K562 (cell line): ENCODE measurements around the gene PCK2. TPM values are rescaled to one million over a fixed set of nuclear protein-coding genes. Genes with fewer than 3 reads are reported as not detected.

Experiments used
- AFF4 ChIP-seq: sonication (generic); formaldehyde crosslinking; IDR thresholded peaks from 2 replicates; pipeline ENCODE4 v1.8.0; 2023; ENCODE audit warnings: mild to moderate bottlenecking, missing genetic modification reagents
- BRD4 ChIP-seq: fragments of 200-600 bp; sonication (generic); IDR thresholded peaks from 2 replicates; pipeline ENCODE4 v1.6.1; 2017; ENCODE audit warnings: inconsistent platforms
- ELF2 ChIP-seq: fragments of 250-450 bp; sonication (Bioruptor Pico); IDR thresholded peaks from 2 replicates; pipeline ENCODE4 v1.5.0; 2021; ENCODE audit warnings: mild to moderate bottlenecking
- FOS ChIP-seq: IDR thresholded peaks from 3 replicates; pipeline ENCODE4 v1.6.1; 2011; ENCODE audit not compliant: insufficient read length; ENCODE audit errors: extremely low read depth
- FOXP1 ChIP-seq: sonication (generic); formaldehyde crosslinking; IDR thresholded peaks from 2 replicates; pipeline ENCODE4 v1.8.0; 2022; ENCODE audit warnings: mild to moderate bottlenecking, missing genetic modification reagents
- HDAC2 ChIP-seq: fragments of 450-650 bp; IDR thresholded peaks from 2 replicates; pipeline ENCODE4 v1.6.1; 2016; ENCODE audit warnings: mild to moderate bottlenecking
- HMBOX1 ChIP-seq: sonication (generic); IDR thresholded peaks from 2 replicates; pipeline ENCODE4 v1.6.1; 2016
- HMG20B ChIP-seq: fragments of 250-450 bp; sonication (Bioruptor Pico); IDR thresholded peaks from 2 replicates; pipeline ENCODE4 v1.5.0; 2021; ENCODE audit warnings: mild to moderate bottlenecking
- LCOR ChIP-seq: sonication (generic); formaldehyde crosslinking; IDR thresholded peaks from 2 replicates; pipeline ENCODE4 v1.8.0; 2022; ENCODE audit warnings: mild to moderate bottlenecking, missing genetic modification reagents
- MTA1 ChIP-seq: fragments of 450-650 bp; IDR thresholded peaks from 2 replicates; pipeline ENCODE4 v1.6.1; 2017; ENCODE audit warnings: borderline replicate concordance
- MXI1 ChIP-seq: IDR thresholded peaks from 2 replicates; pipeline ENCODE4 v1.6.1; 2011; ENCODE audit warnings: low read depth, mild to moderate bottlenecking, improper control_type of control experiment, low read length
- MYC ChIP-seq, 2 experiments: fragments of 250-450 bp in 1 of 2; sonication (Bioruptor Pico) in 1 of 2; IDR thresholded peaks; 2 replicates each; pipeline versions ENCODE4 v1.5.1 to v1.6.1; 2012 to 2021; ENCODE audit warnings: low read depth in 2 of 2, borderline replicate concordance in 1 of 2, improper control_type of control experiment in 1 of 2, low read length in 1 of 2, mild to moderate bottlenecking in 1 of 2, moderate library complexity in 1 of 2
- NCOA1 ChIP-seq: fragments of 450-650 bp; IDR thresholded peaks from 2 replicates; pipeline ENCODE4 v1.6.1; 2016; ENCODE audit warnings: low read depth
- NCOR1 ChIP-seq: fragments of 450-650 bp; IDR thresholded peaks from 2 replicates; pipeline ENCODE4 v1.6.1; 2016; ENCODE audit warnings: mild to moderate bottlenecking, moderate library complexity
- PHB2 ChIP-seq: fragments of 450-650 bp; IDR thresholded peaks from 2 replicates; pipeline ENCODE4 v1.6.1; 2017; ENCODE audit warnings: low read depth
- RBM39 ChIP-seq: fragments of 200-400 bp; formaldehyde crosslinking; optimal IDR thresholded peaks from 2 replicates; pipeline ENCODE3; 2018; ENCODE audit warnings: low read depth, low read length
- SAFB2 ChIP-seq: fragments of 200-400 bp; formaldehyde crosslinking; IDR thresholded peaks from 2 replicates; pipeline ENCODE4 v1.6.1; 2018; ENCODE audit warnings: borderline replicate concordance, low read length, low read depth, moderate library complexity; ENCODE audit not compliant: severe bottlenecking
- SIRT6 ChIP-seq: IDR thresholded peaks from one replicate; pipeline ENCODE4 v1.6.1; 2012; ENCODE audit warnings: low read depth, mild to moderate bottlenecking, control low read depth, inconsistent platforms, low read length, moderate library complexity
- ZNF23 ChIP-seq: fragments of 250-450 bp; sonication (Bioruptor Pico); IDR thresholded peaks from 2 replicates; pipeline ENCODE4 v1.4.0; 2020; ENCODE audit warnings: mild to moderate bottlenecking
- ZNF324 ChIP-seq: fragments of 250-450 bp; sonication (Bioruptor Pico); IDR thresholded peaks from 2 replicates; pipeline ENCODE4 v1.4.0; 2020; ENCODE audit warnings: mild to moderate bottlenecking
- ZNF75A ChIP-seq: fragments of 450-650 bp; formaldehyde crosslinking; IDR thresholded peaks from 2 replicates; pipeline ENCODE4 v1.4.0; 2020; ENCODE audit warnings: mild to moderate bottlenecking
- polyA plus RNA-seq, 8 experiments: library from polyadenylated mRNA; depleted of rRNA in 4 of 8; stranded (reverse) in 5 of 8; unstranded in 3 of 8; fragments of >200 nt; fragmentation: Nextera tagmentation in 2 of 8; fragmentation: Illumina TruSeq in 1 of 8; extraction: Ambion mirVana in 2 of 8; extraction: Trizol in 1 of 8; gene quantifications; 2 replicates each; pipeline versions ENCODE4 v1.2.1 to v1.2.3, GENCODE V29; 2011 to 2014; ENCODE audit warnings: inconsistent platforms in 1 of 8, missing spikeins in 1 of 8
- total RNA-seq, 7 experiments: library from RNA; depleted of rRNA in 6 of 7; stranded (reverse); fragments of >200 nt in 6 of 7; fragmentation: Illumina TruSeq in 2 of 7; extraction: Trizol in 2 of 7; gene quantifications; 2 replicates each; pipeline versions ENCODE4 v1.2.1 to v1.2.3, GENCODE V29; 2011 to 2021; ENCODE audit warnings: low replicate concordance in 1 of 7
- TF ChIP-seq, protein P1 (sequence below): fragments of 450-650 bp; formaldehyde crosslinking; IDR thresholded peaks from 2 replicates; pipeline ENCODE4 v1.4.0; 2020; ENCODE audit warnings: mild to moderate bottlenecking, moderate library complexity

Gene PCK2
- total and polyA plus RNA-seq, 9 of the 15 experiments (the other 6 are each of a cell fraction or from before 2014, with no cell fraction given): 3.3 to 60.9 (median 30.4) TPM

DNA sequence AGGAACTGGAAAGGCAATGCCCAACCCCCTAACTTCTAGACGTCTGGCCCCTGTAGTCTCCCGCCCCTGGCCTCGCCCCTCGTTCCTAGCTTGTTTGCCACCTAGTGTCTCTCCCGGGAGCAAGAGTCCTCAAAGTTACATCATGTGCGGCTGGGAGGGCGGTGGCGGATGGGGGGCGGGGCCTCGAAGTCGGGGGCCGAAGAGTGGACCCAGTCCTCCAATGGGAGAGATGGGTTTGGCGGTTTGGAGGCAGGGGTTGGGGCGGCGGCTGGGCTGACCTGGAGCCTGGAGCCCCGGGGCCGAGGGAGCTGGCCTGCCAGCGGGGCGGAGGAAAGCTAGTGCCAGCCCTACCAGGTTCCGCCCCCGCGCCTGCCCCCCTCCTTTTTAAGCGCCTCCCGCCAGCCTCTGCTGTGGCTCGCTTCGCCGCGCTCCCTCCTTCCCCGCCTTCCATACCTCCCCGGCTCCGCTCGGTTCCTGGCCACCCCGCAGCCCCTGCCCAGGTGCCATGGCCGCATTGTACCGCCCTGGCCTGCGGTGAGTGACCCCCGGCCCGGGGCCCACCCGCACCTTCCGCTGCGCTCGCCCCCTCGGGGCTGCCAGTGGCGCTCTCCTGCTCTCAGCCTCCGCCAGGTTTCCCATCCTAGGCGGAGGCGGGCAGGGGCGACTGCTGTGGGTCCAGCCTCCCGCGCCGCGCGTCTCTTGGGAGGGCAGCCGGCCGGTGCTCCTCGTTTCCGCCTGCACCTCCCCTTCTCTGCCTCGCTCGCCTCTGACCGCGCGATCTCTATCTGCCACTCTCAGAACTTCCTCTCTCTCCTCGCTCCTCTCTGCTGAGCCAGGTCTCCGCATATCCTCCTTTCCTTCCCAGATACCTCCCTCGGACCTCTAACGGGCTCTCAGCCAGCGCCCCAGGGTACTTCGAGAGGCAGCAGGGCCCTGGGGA lies at the start of gene PCK2 (continued):
- TF ChIP-seq NCOA1: no peak
- no peak for TF ChIP-seq PHB2
- peak; percentile 82; the same call in 1 of the 2 replicates for TF ChIP-seq LCOR
- TF ChIP-seq HMG20B (CRISPR knock-in tag): peak; percentile 18; the same call in 1 of the 2 replicates
- TF ChIP-seq MTA1: no peak
- TF ChIP-seq HMBOX1: no peak
- no peak for TF ChIP-seq FOS
- TF ChIP-seq HDAC2: no peak
- 0 out of 2 replicates have a peak, but pooled peaks have one; percentile 4 for TF ChIP-seq NCOR1
- peak; percentile 88 for TF ChIP-seq MYC (IDR thresholded peaks at IDR 0.05; ENCODE audit: low read depth, low read length)
- TF ChIP-seq MYC (CRISPR knock-in tag; IDR thresholded peaks at IDR 0.05; ENCODE audit: borderline replicate concordance, low read depth): peak; percentile 77; the same call in 1 of the 2 replicates
- no peak for TF ChIP-seq FOXP1 (CRISPR knock-in tag)
- no peak for TF ChIP-seq SAFB2
- no peak; the same call in 1 of the 2 replicates for TF ChIP-seq ELF2 (CRISPR knock-in tag)
- TF ChIP-seq ZNF324 (CRISPR knock-in tag): no peak
- TF ChIP-seq, protein P1, sequence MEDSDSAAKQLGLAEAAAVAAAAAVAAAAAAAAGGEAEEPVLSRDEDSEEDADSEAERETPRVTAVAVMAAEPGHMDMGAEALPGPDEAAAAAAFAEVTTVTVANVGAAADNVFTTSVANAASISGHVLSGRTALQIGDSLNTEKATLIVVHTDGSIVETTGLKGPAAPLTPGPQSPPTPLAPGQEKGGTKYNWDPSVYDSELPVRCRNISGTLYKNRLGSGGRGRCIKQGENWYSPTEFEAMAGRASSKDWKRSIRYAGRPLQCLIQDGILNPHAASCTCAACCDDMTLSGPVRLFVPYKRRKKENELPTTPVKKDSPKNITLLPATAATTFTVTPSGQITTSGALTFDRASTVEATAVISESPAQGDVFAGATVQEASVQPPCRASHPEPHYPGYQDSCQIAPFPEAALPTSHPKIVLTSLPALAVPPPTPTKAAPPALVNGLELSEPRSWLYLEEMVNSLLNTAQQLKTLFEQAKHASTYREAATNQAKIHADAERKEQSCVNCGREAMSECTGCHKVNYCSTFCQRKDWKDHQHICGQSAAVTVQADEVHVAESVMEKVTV (CRISPR knock-in tag): no peak
- 0 out of 2 replicates have a peak, but pooled peaks have one; percentile 29 for TF ChIP-seq BRD4
- TF ChIP-seq ZNF23 (CRISPR knock-in tag): no peak
- TF ChIP-seq AFF4 (CRISPR knock-in tag): peak; percentile 74; the same call in 1 of the 2 replicates
- no peak for TF ChIP-seq ZNF75A (CRISPR knock-in tag)
- TF ChIP-seq MXI1: no peak
- TF ChIP-seq SIRT6: no peak
- TF ChIP-seq RBM39: no peak
